AG09309 (cell line): Measurements from ENCODE around the gene PLXNA4.

Experiments
- DNase-seq: peaks from one replicate; pipeline ENCODE4 v3.0.0-alpha.2; 2010; ENCODE audit warnings: low read depth
- H3K4me3 ChIP-seq: 2 replicates; pipeline ENCODE4 v1.5.1; 2011; ENCODE audit warnings: mild to moderate bottlenecking, low read depth, low read length, moderate library complexity; ENCODE audit not compliant: control insufficient read depth
- CTCF ChIP-seq: IDR thresholded peaks from 2 replicates; pipeline ENCODE4 v1.5.1; 2011; ENCODE audit warnings: mild to moderate bottlenecking, low read depth, low read length, inconsistent platforms; ENCODE audit not compliant: insufficient read depth, control insufficient read depth; ENCODE audit errors: missing control alignments

Gene PLXNA4

GRCh38 chr7:132349075-132349474, 227.2 kb downstream of the PLXNA4 start:
- no peak overlapping the region for H3K4me3 ChIP-seq
- no peak for DNase-seq
- no peak for TF ChIP-seq CTCF

GRCh38 chr7:132348341-132348740, 227.9 kb downstream of the PLXNA4 start:
- DNase-seq: no peak
- H3K4me3 ChIP-seq: no peak overlapping the region
- no peak for TF ChIP-seq CTCF

- no peak overlapping the region for H3K4me3 ChIP-seq
- TF ChIP-seq CTCF: no peak
- DNase-seq: no peak
Observed at GRCh38 chr7:132347858-132348257, 228.4 kb downstream of the PLXNA4 start.

GRCh38 chr7:132347123-132347522, 229.1 kb downstream of the PLXNA4 start:
- DNase-seq: no peak
- TF ChIP-seq CTCF: no peak
- no peak overlapping the region for H3K4me3 ChIP-seq

GRCh38 chr7:132345543-132346129, 230.6 kb downstream of the PLXNA4 start:
- TF ChIP-seq CTCF: no peak
- no peak overlapping the region for H3K4me3 ChIP-seq
- DNase-seq: no peak

GRCh38 chr7:132345030-132345429, 231.2 kb downstream of the PLXNA4 start:
- no peak overlapping the region for H3K4me3 ChIP-seq
- no peak for TF ChIP-seq CTCF
- DNase-seq: no peak

- DNase-seq: peak; percentile 5
- TF ChIP-seq CTCF: no peak
- no peak overlapping the region for H3K4me3 ChIP-seq
Observed at GRCh38 chr7:132343199-132343598, 233.1 kb downstream of the PLXNA4 start.
